Endothelial cell (in vitro differentiated cells): Measurements from ENCODE around the gene TMED10. TPM values are rescaled to one million over a fixed set of nuclear protein-coding genes. Genes with fewer than 3 reads are reported as not detected.

ENCODE experiments used
- DNase-seq: peaks from one replicate; pipeline ENCODE4 v3.0.0; 2021; ENCODE audit warnings: low spot score
- H3K27ac Mint-ChIP-seq: one replicate; pipeline ENCODE4 v1.8.0; 2021; ENCODE audit warnings: mixed read lengths, inconsistent platforms; ENCODE audit not compliant: unreplicated experiment
- H3K27me3 Mint-ChIP-seq: one replicate; pipeline ENCODE4 v1.8.0; 2021; ENCODE audit warnings: mild to moderate bottlenecking, moderate library complexity, mixed read lengths, inconsistent platforms; ENCODE audit not compliant: unreplicated experiment
- H3K36me3 Mint-ChIP-seq: one replicate; pipeline ENCODE4 v1.8.0; 2021; ENCODE audit warnings: mild to moderate bottlenecking, low read depth, mixed read lengths, inconsistent platforms; ENCODE audit not compliant: unreplicated experiment
- H3K4me1 Mint-ChIP-seq: one replicate; pipeline ENCODE4 v1.8.0; 2021; ENCODE audit warnings: mild to moderate bottlenecking, mixed read lengths, inconsistent platforms; ENCODE audit not compliant: unreplicated experiment
- H3K4me3 Mint-ChIP-seq: one replicate; pipeline ENCODE4 v1.8.0; 2021; ENCODE audit warnings: mild to moderate bottlenecking, mixed read lengths, inconsistent platforms; ENCODE audit not compliant: unreplicated experiment
- H3K9me3 Mint-ChIP-seq: one replicate; pipeline ENCODE4 v1.8.0; 2021; ENCODE audit warnings: mixed read lengths, inconsistent platforms; ENCODE audit not compliant: unreplicated experiment
- total RNA-seq: library from RNA; stranded (reverse); fragmentation: NEBNext Ultra II Directional; extraction: Animal tissue kit (Norgen Biotek cat#: 25700); gene quantifications from one replicate; pipeline ENCODE4 v1.2.1, GENCODE V29; 2021; ENCODE audit not compliant: unreplicated experiment
- TF ChIP-seq, protein P1 (sequence below): fragments of 200-600 bp; sonication (generic); IDR thresholded peaks from one replicate; pipeline ENCODE4 v1.5.0; 2021; ENCODE audit warnings: antibody characterized with exemption; ENCODE audit not compliant: unreplicated experiment

The TMED10 gene
- total RNA-seq, 1 donor from 2014 or later = 312 TPM

DNA sequence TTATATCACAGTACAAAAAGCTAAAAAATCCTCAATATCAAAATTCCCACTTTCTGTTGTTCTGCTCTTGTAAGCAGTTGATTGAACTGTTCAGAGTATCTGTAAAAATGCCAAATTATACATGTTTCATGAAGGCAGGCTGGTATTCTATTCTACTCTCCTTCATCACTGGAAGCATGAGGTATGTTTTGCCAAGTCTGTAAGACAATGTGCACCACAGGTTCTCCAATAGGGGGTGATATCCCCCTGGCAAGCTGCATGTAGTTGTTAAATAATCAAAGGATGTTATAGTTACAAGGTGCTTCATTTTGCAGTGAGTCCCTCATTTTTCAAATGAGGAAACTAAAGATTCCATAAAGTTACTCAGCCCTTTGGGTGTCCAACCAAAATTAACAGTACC lies 34.4 kb downstream of the TMED10 start:
- Mint-ChIP-seq H3K4me1 (peaks cover 22% of the 10 kb centered on the region), H3K36me3 (peaks cover 4% of the 10 kb centered on the region), H3K4me3 (no peak overlapping the region), H3K27ac (peak overlapping the region; percentile 38), H3K9me3 (no peaks in the 10 kb centered on the region), H3K27me3 (peaks cover 3% of the 10 kb centered on the region)
- TF ChIP-seq, protein P1, sequence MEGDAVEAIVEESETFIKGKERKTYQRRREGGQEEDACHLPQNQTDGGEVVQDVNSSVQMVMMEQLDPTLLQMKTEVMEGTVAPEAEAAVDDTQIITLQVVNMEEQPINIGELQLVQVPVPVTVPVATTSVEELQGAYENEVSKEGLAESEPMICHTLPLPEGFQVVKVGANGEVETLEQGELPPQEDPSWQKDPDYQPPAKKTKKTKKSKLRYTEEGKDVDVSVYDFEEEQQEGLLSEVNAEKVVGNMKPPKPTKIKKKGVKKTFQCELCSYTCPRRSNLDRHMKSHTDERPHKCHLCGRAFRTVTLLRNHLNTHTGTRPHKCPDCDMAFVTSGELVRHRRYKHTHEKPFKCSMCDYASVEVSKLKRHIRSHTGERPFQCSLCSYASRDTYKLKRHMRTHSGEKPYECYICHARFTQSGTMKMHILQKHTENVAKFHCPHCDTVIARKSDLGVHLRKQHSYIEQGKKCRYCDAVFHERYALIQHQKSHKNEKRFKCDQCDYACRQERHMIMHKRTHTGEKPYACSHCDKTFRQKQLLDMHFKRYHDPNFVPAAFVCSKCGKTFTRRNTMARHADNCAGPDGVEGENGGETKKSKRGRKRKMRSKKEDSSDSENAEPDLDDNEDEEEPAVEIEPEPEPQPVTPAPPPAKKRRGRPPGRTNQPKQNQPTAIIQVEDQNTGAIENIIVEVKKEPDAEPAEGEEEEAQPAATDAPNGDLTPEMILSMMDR = peak; percentile 45
- DNase-seq = peak; percentile 18

DNA sequence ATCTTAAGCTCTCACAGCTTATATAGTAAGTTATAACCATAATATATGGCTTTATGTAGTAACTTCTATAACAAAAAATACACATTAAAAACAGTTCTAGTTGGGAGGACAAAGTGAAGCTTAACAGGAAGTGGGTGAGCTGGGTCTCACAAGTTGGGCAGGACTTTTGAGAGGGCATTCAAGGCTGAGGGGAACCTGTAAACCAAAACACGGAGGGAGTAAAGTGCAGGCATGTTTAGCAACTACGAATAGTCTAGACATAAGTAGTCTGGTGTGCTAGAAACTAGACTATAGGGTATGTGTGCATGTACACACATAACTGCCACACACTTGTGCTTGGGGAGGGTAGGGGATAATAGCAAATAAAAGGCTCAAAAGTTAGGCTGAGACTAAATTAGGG lies 35.4 kb downstream of the TMED10 start:
- Mint-ChIP-seq H3K36me3 (peaks cover 1% of the 10 kb centered on the region), H3K4me1 (peaks cover 14% of the 10 kb centered on the region), H3K4me3 (no peak overlapping the region), H3K9me3 (no peaks in the 10 kb centered on the region), H3K27ac (no peak overlapping the region), H3K27me3 (peaks cover 3% of the 10 kb centered on the region)
- DNase-seq = no peak
- TF ChIP-seq, protein P1 = no peak

DNA sequence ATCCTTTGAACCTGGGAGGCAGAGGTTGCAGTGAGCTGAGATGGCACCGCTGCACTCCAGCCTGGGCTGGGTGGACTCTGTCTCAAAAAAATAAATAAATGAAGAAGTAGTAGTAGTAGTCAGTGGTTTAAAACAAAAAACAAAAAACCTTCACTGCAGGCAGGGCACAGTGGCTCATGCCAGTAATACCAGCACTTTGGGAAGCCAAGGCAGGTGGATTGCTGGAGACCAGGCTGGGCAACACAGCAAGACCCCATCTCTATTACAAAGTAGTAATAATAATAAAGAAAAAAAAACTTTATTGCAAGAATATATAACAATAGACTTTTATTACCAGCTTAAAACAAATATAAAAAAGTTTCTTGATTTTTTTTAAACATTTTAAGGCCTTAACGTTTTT lies 35.8 kb downstream of the TMED10 start:
- Mint-ChIP-seq H3K36me3 (peaks cover 2% of the 10 kb centered on the region), H3K4me1 (peaks cover 12% of the 10 kb centered on the region), H3K9me3 (no peaks in the 10 kb centered on the region), H3K27me3 (peaks cover 3% of the 10 kb centered on the region), H3K27ac (no peak overlapping the region), H3K4me3 (no peak overlapping the region)
- DNase-seq = no peak
- TF ChIP-seq, protein P1 = no peak

DNA sequence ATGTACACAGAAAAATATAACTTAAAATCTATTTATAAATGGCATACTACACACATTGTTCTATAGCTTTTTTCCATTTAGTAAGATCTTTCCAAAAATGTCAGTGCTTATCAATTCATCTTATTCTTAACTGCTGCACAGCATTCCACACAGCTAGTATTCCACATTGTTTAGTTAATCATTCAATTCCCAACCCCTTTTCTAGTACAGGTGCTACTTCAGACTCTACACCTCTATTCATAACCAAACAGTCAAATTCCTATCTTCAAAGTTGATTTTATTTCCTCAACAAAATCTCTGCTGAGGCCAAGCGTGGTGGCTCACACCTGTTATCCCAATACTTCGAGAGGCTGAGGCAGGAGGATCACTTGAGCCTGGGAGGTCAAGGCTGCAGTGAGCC lies 37.2 kb downstream of the TMED10 start:
- Mint-ChIP-seq H3K36me3 (peaks cover 11% of the 10 kb centered on the region), H3K4me3 (no peak overlapping the region), H3K27ac (no peak overlapping the region), H3K4me1 (peaks cover 3% of the 10 kb centered on the region), H3K9me3 (no peaks in the 10 kb centered on the region), H3K27me3 (no peaks in the 10 kb centered on the region)
- TF ChIP-seq, protein P1 = no peak
- DNase-seq = no peak

DNA sequence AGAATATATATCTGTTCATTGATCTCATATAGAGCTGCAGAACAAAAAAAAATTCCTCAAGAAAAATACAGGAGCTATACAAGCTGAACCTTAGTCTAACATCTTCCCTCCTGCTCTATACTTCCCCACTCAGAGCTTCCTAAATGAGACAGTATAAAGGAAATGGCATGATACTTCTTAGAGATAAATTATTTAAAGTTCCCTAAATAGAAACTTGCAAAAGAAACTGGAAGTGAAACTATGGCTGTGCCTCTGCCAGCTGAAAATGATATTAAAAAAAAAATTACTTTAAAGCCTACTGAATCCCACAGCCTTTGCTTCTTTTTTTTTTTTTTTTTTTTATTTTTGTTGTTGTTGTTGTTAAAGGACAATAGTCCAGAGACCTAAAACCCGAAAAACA lies 37.9 kb downstream of the TMED10 start:
- DNase-seq = no peak
- Mint-ChIP-seq H3K27me3 (no peaks in the 10 kb centered on the region), H3K4me1 (peaks cover 3% of the 10 kb centered on the region), H3K27ac (no peak overlapping the region), H3K4me3 (no peak overlapping the region), H3K36me3 (peaks cover 17% of the 10 kb centered on the region), H3K9me3 (no peaks in the 10 kb centered on the region)
- TF ChIP-seq, protein P1 = no peak
